A673 (cell line): ENCODE data around the gene CD200R1. TPM values are rescaled to one million over a fixed set of nuclear protein-coding genes. Genes with fewer than 3 reads are reported as not detected.

Experiments used
- BruUV-seq: library from RNA; stranded (reverse); fragments of 400-500 nt; replicated peaks from 2 replicates; lab custom pipeline; 2021; lab: Mats Ljungman, UMichigan
- CTCF ChIA-PET: fragments of 300-600 bp; sonication (Branson Sonifier 250); formaldehyde crosslinking; loops from one replicate; lab custom pipeline; 2022; ENCODE audit warnings: antibody characterized with exemption; lab: Charles Lee
- POLR2A ChIA-PET: fragments of 300-600 bp; sonication (Branson Sonifier 250); formaldehyde crosslinking; loops from one replicate; lab custom pipeline; 2022; ENCODE audit warnings: antibody characterized with exemption; ENCODE audit not compliant: low non-redundant PET; lab: Charles Lee
- DNase-seq: peaks from one replicate; pipeline ENCODE4 v3.0.0-alpha.2; 2015; ENCODE audit warnings: low spot score
- H3K27ac ChIP-seq: fragments of 200-600 bp; sonication (generic); 2 replicates; pipeline ENCODE4 v1.5.1; 2016; ENCODE audit warnings: mixed run types, low read depth, mild to moderate bottlenecking, mixed read lengths, antibody characterized with exemption, low read length; ENCODE audit not compliant: poor library complexity, severe bottlenecking
- H3K27me3 ChIP-seq: fragments of 200-600 bp; sonication (generic); replicated peaks from 2 replicates; pipeline ENCODE4 v1.6.1; 2017; ENCODE audit warnings: mixed run types, low read depth, mild to moderate bottlenecking, mixed read lengths, antibody characterized with exemption, low read length; ENCODE audit not compliant: insufficient read depth, poor library complexity
- H3K36me3 ChIP-seq: fragments of 200-600 bp; sonication (generic); 2 replicates; pipeline ENCODE4 v1.6.1; 2016; ENCODE audit warnings: mixed run types, mild to moderate bottlenecking, mixed read lengths, antibody characterized with exemption, low read length; ENCODE audit not compliant: insufficient read depth, poor library complexity, severe bottlenecking
- H3K4me1 ChIP-seq: fragments of 200-600 bp; sonication (generic); 2 replicates; pipeline ENCODE4 v1.6.1; 2017; ENCODE audit warnings: mixed run types, mild to moderate bottlenecking, mixed read lengths, antibody characterized with exemption, low read length; ENCODE audit not compliant: insufficient read depth, poor library complexity, severe bottlenecking
- H3K4me3 ChIP-seq: fragments of 200-600 bp; sonication (generic); 2 replicates; pipeline ENCODE4 v1.5.1; 2016; ENCODE audit warnings: low read depth, mixed run types, mild to moderate bottlenecking, mixed read lengths, low read length; ENCODE audit not compliant: poor library complexity, severe bottlenecking
- H3K9me3 ChIP-seq: fragments of 200-600 bp; sonication (generic); 2 replicates; pipeline ENCODE4 v1.6.1; 2016; ENCODE audit warnings: mixed run types, low read depth, mild to moderate bottlenecking, mixed read lengths, antibody characterized with exemption, low read length; ENCODE audit not compliant: poor library complexity, severe bottlenecking
- EZH2 ChIP-seq: fragments of 200-600 bp; sonication (generic); IDR thresholded peaks from 2 replicates; pipeline ENCODE4 v1.6.1; 2017; ENCODE audit warnings: borderline replicate concordance, low read depth, mild to moderate bottlenecking, mixed read lengths, antibody characterized with exemption, low read length; ENCODE audit not compliant: poor library complexity, severe bottlenecking
- intact Hi-C: fragments of 100-400 bp; cut with micrococcal nuclease; formaldehyde crosslinking; loops from one replicate; pipeline ENCODE4 v1.10.0; 2022; ENCODE audit not compliant: unreplicated experiment
- total RNA-seq: library from RNA; stranded (reverse); gene quantifications from 2 replicates; pipeline ENCODE4 v1.2.3, GENCODE V29; 2021
- TF ChIP-seq, protein P1 (sequence below): fragments of 300-800, 200-600 bp; sonication (generic); conservative IDR thresholded peaks from 2 replicates; pipeline ENCODE4 v1.5.1; 2017; ENCODE audit warnings: low read depth, mild to moderate bottlenecking, antibody characterized with exemption, low read length, moderate library complexity, mixed read lengths

The CD200R1 gene
- total RNA-seq, 1 experiment from 2014 or later, result not detected

DNA sequence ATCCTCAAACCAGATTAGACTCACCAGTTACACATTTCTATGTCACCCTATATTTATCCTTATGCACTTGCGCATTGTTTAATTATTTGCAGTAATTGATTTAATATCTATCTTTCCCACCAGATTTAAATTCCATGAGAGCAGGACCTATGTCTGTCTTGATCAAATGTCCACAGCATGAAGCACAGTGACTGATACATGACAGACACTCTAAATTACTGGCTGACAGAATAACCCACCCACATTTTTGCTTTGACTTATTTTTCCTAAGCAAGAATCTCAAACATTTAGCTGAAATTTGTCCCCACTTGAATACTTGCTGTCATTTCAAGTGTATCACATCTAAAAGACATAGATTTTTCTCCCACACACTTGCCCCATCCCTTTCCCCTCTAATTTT lies 7.5 kb downstream of the CD200R1 start:
- DNase-seq, result no peak
- Histone ChIP-seq H3K27ac (no peak overlapping the region), H3K36me3 (no peaks in the 10 kb centered on the region), H3K4me3 (no peak overlapping the region), H3K27me3 (peaks cover 14% of the 10 kb centered on the region), H3K9me3 (no peaks in the 10 kb centered on the region), H3K4me1 (no peaks in the 10 kb centered on the region)
- ChIA-PET CTCF (no interaction called here), POLR2A (no interaction called here)
- BruUV-seq, result no TSS peak
- intact Hi-C loops, result no loop called here
- TF ChIP-seq EZH2, result no peak
- TF ChIP-seq, protein P1, sequence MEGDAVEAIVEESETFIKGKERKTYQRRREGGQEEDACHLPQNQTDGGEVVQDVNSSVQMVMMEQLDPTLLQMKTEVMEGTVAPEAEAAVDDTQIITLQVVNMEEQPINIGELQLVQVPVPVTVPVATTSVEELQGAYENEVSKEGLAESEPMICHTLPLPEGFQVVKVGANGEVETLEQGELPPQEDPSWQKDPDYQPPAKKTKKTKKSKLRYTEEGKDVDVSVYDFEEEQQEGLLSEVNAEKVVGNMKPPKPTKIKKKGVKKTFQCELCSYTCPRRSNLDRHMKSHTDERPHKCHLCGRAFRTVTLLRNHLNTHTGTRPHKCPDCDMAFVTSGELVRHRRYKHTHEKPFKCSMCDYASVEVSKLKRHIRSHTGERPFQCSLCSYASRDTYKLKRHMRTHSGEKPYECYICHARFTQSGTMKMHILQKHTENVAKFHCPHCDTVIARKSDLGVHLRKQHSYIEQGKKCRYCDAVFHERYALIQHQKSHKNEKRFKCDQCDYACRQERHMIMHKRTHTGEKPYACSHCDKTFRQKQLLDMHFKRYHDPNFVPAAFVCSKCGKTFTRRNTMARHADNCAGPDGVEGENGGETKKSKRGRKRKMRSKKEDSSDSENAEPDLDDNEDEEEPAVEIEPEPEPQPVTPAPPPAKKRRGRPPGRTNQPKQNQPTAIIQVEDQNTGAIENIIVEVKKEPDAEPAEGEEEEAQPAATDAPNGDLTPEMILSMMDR, result no peak

DNA sequence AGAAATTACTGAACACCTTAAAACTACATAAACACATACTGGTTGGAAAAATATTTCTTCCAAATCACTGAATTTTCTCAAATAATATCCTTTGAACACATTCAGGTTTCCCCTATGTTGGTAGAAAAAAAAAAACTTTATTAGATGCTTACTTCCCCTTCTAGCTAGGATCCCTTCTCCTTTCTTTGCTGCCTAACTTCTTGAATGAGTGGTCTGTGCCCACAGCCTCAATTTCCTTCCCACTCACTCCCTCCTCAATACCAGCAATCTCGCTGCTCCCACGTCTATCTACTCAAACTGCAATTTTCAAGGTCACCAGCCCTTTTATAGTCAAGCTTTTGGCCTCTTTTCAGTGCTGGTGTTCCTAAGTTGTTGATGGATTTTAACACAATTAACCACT lies 8.3 kb downstream of the CD200R1 start:
- no peak overlapping the region for H3K27ac ChIP-seq
- intact Hi-C loops, result no loop called here
- BruUV-seq, result no TSS peak
- no peak for TF ChIP-seq EZH2
- TF ChIP-seq, protein P1, result no peak
- H3K4me3 ChIP-seq, result no peak overlapping the region
- ChIA-PET POLR2A (no interaction called here), CTCF (no interaction called here)
- no peak for DNase-seq
- H3K27me3 ChIP-seq, result peaks cover 6% of the 10 kb centered on the region
- no peaks in the 10 kb centered on the region for H3K4me1 ChIP-seq
- no peaks in the 10 kb centered on the region for H3K9me3 ChIP-seq
- no peaks in the 10 kb centered on the region for H3K36me3 ChIP-seq

DNA sequence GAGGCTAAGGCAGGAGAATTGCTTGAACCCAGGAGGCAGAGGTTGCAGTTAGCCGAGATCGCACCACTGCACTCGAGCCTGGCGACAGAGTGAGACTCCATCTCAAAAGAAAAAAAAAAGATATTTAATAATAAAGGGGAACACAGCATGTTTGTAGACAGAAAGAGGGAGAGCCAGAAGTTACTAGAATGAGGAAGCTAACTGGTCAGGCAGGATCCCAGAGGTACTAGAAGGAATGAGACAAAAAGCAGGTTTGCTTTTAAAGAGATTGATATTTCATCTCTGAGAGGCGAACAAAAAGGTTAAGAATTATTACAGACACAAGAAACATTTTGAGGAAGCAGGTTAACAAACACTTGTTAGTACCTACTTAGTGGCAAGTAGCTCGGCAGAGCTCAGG lies 9.2 kb downstream of the CD200R1 start:
- CTCF ChIA-PET, result no interaction called here
- POLR2A ChIA-PET, result no interaction called here
- intact Hi-C loops, result no loop called here

More for the DNA sequence above, 9.2 kb downstream of the CD200R1 start:
- Histone ChIP-seq H3K27me3 (peaks cover 3% of the 10 kb centered on the region), H3K36me3 (no peaks in the 10 kb centered on the region), H3K27ac (no peak overlapping the region), H3K4me1 (no peaks in the 10 kb centered on the region), H3K4me3 (no peak overlapping the region), H3K9me3 (no peaks in the 10 kb centered on the region)
- TF ChIP-seq, protein P1, result no peak
- no peak for TF ChIP-seq EZH2
- no TSS peak for BruUV-seq
- no peak for DNase-seq
